Upper lobe of left lung (tissue), 4 donors: ENCODE data around the gene SNED1.

Source experiments
- CTCF ChIP-seq, 6 experiments: fragments of 450-650 bp in 4 of 6; fragments of 200-600 bp in 2 of 6; sonication (generic) in 2 of 6; IDR thresholded peaks; one replicate each; pipeline ENCODE4 v1.5.1; 2016 to 2019; ENCODE audit warnings: antibody characterized with exemption in 6 of 6
- POLR2AphosphoS5 ChIP-seq, 2 donors: sonication (generic); formaldehyde crosslinking; IDR thresholded peaks; one replicate each; pipeline ENCODE4 v1.5.1; 2017; ENCODE audit warnings: antibody characterized with exemption in 2 of 2

DNA sequence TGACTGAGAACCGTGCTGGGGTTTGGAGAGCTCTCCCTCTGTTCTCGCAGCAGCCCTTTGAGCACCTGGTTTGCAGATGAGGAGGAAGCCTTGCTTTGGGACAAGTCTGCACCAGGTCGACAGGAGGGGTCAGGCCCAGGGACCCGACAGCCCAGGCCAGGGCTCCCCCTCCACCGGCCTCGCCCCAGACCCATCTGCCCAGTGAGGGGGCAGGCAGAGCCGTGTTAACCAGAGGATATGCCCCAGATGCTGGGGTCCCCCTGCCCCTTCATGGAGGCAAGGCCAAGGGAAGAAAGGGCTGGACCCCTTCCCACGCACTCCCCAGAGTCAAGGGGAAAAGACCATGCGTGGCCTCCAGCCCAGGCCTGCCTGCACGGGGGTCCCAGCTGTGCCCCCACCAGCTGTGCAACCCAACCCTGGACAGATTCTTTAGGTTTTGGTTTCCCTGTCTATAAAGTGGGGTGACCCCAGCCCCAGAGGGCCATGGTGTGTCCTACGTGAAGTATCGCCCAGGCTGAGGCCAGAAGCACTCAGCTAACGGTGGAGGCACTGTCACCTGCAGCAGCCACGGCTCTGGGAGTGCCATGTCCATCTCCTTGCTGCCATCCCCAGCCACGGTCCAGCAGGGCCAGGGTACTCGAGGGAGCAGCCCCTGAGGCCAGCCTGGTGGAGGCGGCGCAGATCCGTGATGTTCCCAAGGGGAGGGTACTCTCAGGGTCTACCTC, 4.8 kb upstream of the SNED1 start:
- TF ChIP-seq CTCF (IDR thresholded peaks at IDR 0.05) (no peak), POLR2AphosphoS5 (IDR thresholded peaks at IDR 0.05) (no peak)
